Sigmoid colon (tissue), 7 donors: Measurements from ENCODE around the gene ANKMY1. TPM values are rescaled to one million over a fixed set of nuclear protein-coding genes. Genes with fewer than 3 reads are reported as not detected.
"Not testable (repeated sequence)": the region's sequence is repeated elsewhere in the genome, so short reads cannot be mapped to it uniquely, and the experiment has no call there.

Experiments
- DNase-seq: peaks from one replicate; pipeline ENCODE4 v3.0.0-alpha.2; 2019
- H3K27ac ChIP-seq, 4 donors: fragments of 200-600 bp; sonication (generic); one replicate each; pipeline ENCODE4 v1.5.1; 2016 to 2019; ENCODE audit warnings: mild to moderate bottlenecking in 1 of 4
- H3K27me3 ChIP-seq, 3 donors: fragments of 200-600 bp; sonication (generic); one replicate each; pipeline ENCODE4 v1.5.1; 2019; ENCODE audit warnings: mild to moderate bottlenecking in 1 of 3
- H3K36me3 ChIP-seq, 4 donors: fragments of 200-600 bp; sonication (generic); one replicate each; pipeline ENCODE4 v1.5.1; 2016 to 2019
- H3K4me1 ChIP-seq, 4 donors: fragments of 200-600 bp; sonication (generic); one replicate each; pipeline ENCODE4 v1.5.1; 2017 to 2019
- H3K4me3 ChIP-seq, 4 donors: fragments of 200-600 bp; sonication (generic); one replicate each; pipeline ENCODE4 v1.5.1; 2017 to 2019; ENCODE audit warnings: mild to moderate bottlenecking in 2 of 4, moderate library complexity in 1 of 4
- H3K9me3 ChIP-seq, 4 donors: fragments of 200-600 bp in 3 of 4; sonication (generic) in 3 of 4; one replicate each; pipeline versions ENCODE4 v1.5.1 to v1.6.1; 2013 to 2019
- CTCF ChIP-seq, 4 experiments: fragments of 450-650 bp in 3 of 4; fragments of 200-600 bp in 1 of 4; IDR thresholded peaks; one replicate each; pipeline ENCODE4 v1.5.1; 2016 to 2019; ENCODE audit warnings: antibody characterized with exemption in 4 of 4, mild to moderate bottlenecking in 3 of 4, moderate library complexity in 2 of 4
- EP300 ChIP-seq, 4 donors: sonication (generic); formaldehyde crosslinking; IDR thresholded peaks; one replicate each; pipeline ENCODE4 v1.6.1; 2017; ENCODE audit warnings: antibody characterized with exemption in 4 of 4
- POLR2A ChIP-seq, 2 donors: fragments of 450-650 bp; IDR thresholded peaks; one replicate each; pipeline ENCODE4 v1.6.1; 2016; ENCODE audit warnings: antibody characterized with exemption in 2 of 2, mild to moderate bottlenecking in 2 of 2, moderate library complexity in 2 of 2
- POLR2AphosphoS5 ChIP-seq, 4 donors: sonication (generic); formaldehyde crosslinking; IDR thresholded peaks; one replicate each; pipeline ENCODE4 v1.6.1; 2017; ENCODE audit warnings: antibody characterized with exemption in 4 of 4
- WGBS, 2 donors: extraction: QIAGEN DNeasy Blood & Tissue Kit; methylation state at CpG; one replicate each; pipeline ENCODE4 v1.1.7; 2013; 5-methylcytosine and 5-hydroxymethylcytosine counted together
- intact Hi-C: fragments of 100-400 bp; cut with DNase I; formaldehyde crosslinking; loops from one replicate; pipeline ENCODE4 v1.15.1; 2023
- polyA plus RNA-seq, 3 donors: library from polyadenylated mRNA; stranded (reverse); fragments of 200-250 nt; gene quantifications; one replicate each; pipeline ENCODE4 v1.2.3, GENCODE V29; 2013
- total RNA-seq, 4 donors: library from RNA; depleted of rRNA; stranded (reverse); fragments of >200 nt; gene quantifications; one replicate each; pipeline ENCODE4 v1.1.0, GENCODE V29; 2016
- donor health status: healthy with polysubstance abuse.
- donor health status: Bipolar disorder and iron deficiency.
- donor health status: healthy.

Gene ANKMY1
- total and polyA plus RNA-seq, 7 donors = 3.6 to 14.0 (median 8.9) TPM

- no peak overlapping the region for H3K27ac ChIP-seq
- H3K36me3 ChIP-seq = peaks cover 0 to 30% (median 3%) of the 10 kb centered on the region in 4 donors
- peaks cover 0 to 5% (median 4%) of the 10 kb centered on the region in 4 donors for H3K4me1 ChIP-seq
- no peak for DNase-seq
- H3K9me3 ChIP-seq = peaks cover 0 to 4% (median 0%) of the 10 kb centered on the region in 4 donors
- TF ChIP-seq CTCF (IDR thresholded peaks at IDR 0.05) (no peak), EP300 (IDR thresholded peaks at IDR 0.05) (no peak), POLR2A (IDR thresholded peaks at IDR 0.05) (no peak)
- WGBS, 2 donors = 80 to 93% methylated on average over 8 of the region's 8 CpGs
- H3K27me3 ChIP-seq = peaks cover 0 to 18% (median 12%) of the 10 kb centered on the region in 3 donors
- intact Hi-C loops = no loop called here
- no peak overlapping the region for H3K4me3 ChIP-seq
Observed at GRCh38 chr2:240524963-240525718, 32.6 kb downstream of the ANKMY1 start.

GRCh38 chr2:240523451-240524281 is 34.1 kb downstream of the ANKMY1 start:
- Histone ChIP-seq H3K36me3 (peaks cover 0 to 25% (median 3%) of the 10 kb centered on the region in 4 donors), H3K4me1 (peaks cover 0 to 15% (median 14%) of the 10 kb centered on the region in 4 donors), H3K9me3 (peaks cover 0 to 4% (median 0%) of the 10 kb centered on the region in 4 donors), H3K27ac (no peak overlapping the region), H3K27me3 (peaks cover 0 to 20% (median 16%) of the 10 kb centered on the region in 3 donors), H3K4me3 (no peak overlapping the region)
- WGBS, 2 donors = 96 to 97% methylated on average over 32 of the region's 32 CpGs
- DNase-seq = no peak
- TF ChIP-seq POLR2A (IDR thresholded peaks at IDR 0.05) (no peak), POLR2AphosphoS5 (IDR thresholded peaks at IDR 0.05) (no peak), EP300 (IDR thresholded peaks at IDR 0.05) (no peak), CTCF (IDR thresholded peaks at IDR 0.05) (no peak)
- intact Hi-C loops = no loop called here

GRCh38 chr2:240522406-240522805 is 35.4 kb downstream of the ANKMY1 start:
- no peak overlapping the region for H3K27ac ChIP-seq
- H3K4me1 ChIP-seq = peaks cover 0 to 15% (median 14%) of the 10 kb centered on the region in 4 donors
- H3K36me3 ChIP-seq = peaks cover 0 to 23% (median 3%) of the 10 kb centered on the region in 4 donors
- WGBS, 2 donors = 96 to 97% methylated on average over 12 of the region's 12 CpGs
- peaks cover 0 to 23% (median 16%) of the 10 kb centered on the region in 3 donors for H3K27me3 ChIP-seq
- intact Hi-C loops = no loop called here
- H3K9me3 ChIP-seq = peaks cover 0 to 4% (median 0%) of the 10 kb centered on the region in 4 donors
- no peak for DNase-seq
- TF ChIP-seq CTCF (IDR thresholded peaks at IDR 0.05) (no peak), POLR2AphosphoS5 (IDR thresholded peaks at IDR 0.05) (no peak), EP300 (IDR thresholded peaks at IDR 0.05) (no peak), POLR2A (IDR thresholded peaks at IDR 0.05) (no peak)
- no peak overlapping the region for H3K4me3 ChIP-seq

DNA sequence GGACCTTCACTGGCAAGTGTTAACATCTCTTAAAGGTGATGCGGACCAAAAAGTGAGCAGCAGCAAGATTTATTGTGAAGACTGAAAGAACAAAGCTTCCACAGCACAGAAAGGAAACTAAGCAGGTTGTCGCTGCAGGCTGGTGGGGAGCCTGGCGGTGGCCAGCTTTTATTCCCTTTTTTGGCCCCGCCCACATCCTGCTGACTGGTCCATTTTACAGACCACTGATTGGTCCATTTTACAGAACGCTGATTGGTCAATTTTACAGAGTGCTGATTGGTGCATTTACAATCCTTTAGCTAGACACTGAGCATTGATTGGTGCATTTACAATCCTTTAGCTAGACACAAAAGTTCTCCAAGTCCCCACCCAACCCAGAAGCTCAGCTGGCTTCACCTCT is 35.9 kb downstream of the ANKMY1 start:
- H3K9me3 ChIP-seq, intact Hi-C loops, DNase-seq, H3K4me3 ChIP-seq, H3K27ac ChIP-seq: not testable (repeated sequence)
- Histone ChIP-seq H3K27me3 (peaks cover 0 to 25% (median 16%) of the 10 kb centered on the region in 3 donors), H3K4me1 (peaks cover 0 to 15% (median 14%) of the 10 kb centered on the region in 4 donors), H3K36me3 (peaks cover 0 to 23% (median 3%) of the 10 kb centered on the region in 4 donors)
- WGBS, 2 donors = 97% methylated on average over 5 of the region's 5 CpGs

DNA sequence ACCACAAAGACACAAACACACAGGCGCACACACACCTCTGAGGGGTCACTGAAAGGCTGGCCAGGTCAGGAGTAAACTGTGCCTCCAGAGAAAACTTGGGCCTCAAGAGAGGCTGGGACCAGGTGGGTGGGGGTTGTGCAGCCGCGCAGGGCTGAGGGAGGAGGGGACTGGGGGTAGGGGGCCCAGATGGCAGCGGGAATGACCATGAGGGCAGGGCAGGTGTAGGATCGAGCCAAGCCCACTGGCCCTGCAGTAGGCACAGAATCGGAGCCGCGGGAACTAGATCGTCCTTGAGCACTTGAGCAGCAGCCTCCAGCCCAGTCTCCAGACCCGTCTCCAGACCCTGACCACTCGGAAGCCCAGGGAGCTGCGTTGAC is 36.8 kb downstream of the ANKMY1 start:
- no peak for DNase-seq
- peaks cover 0 to 4% (median 0%) of the 10 kb centered on the region in 4 donors for H3K9me3 ChIP-seq
- peaks cover 0 to 25% (median 16%) of the 10 kb centered on the region in 3 donors for H3K27me3 ChIP-seq
- H3K4me3 ChIP-seq = no peak overlapping the region
- H3K36me3 ChIP-seq = peaks cover 0 to 23% (median 3%) of the 10 kb centered on the region in 4 donors
- intact Hi-C loops = no loop called here
- peaks cover 0 to 15% (median 14%) of the 10 kb centered on the region in 4 donors for H3K4me1 ChIP-seq
- no peak overlapping the region for H3K27ac ChIP-seq
- TF ChIP-seq CTCF (IDR thresholded peaks at IDR 0.05) = no peak
- TF ChIP-seq POLR2A (IDR thresholded peaks at IDR 0.05) = no peak
- TF ChIP-seq EP300 (IDR thresholded peaks at IDR 0.05) = no peak
- TF ChIP-seq POLR2AphosphoS5 (IDR thresholded peaks at IDR 0.05) = no peak
- 94 to 96% methylated on average over 12 of the region's 12 CpGs for WGBS, 2 donors
